ENCODE results near the gene C2CD2. TPM values are rescaled to one million over a fixed set of nuclear protein-coding genes. Genes with fewer than 3 reads are reported as not detected.

Gene C2CD2
- total and polyA plus RNA-seq, 2 donors (not counting 3 experiments of a cell fraction or from before 2014, with no cell fraction given) = 32.6 to 41.2 TPM

- Histone ChIP-seq H3K4me2 (ENCODE audit: insufficient read depth, low read length) (no peak overlapping the region), H3K9me3 (replicated peaks; ENCODE audit: control insufficient read depth, insufficient read depth, low read length) (no peaks in the 10 kb centered on the region), H3K36me3 (ENCODE audit: control insufficient read depth in 2 of 2, extremely low read depth in 1 of 2, insufficient read depth in 2 of 2, low read length in 2 of 2) (peaks cover 0 to 4% of the 10 kb centered on the region in 2 experiments), H3K27me3 (ENCODE audit: control insufficient read depth in 2 of 2, insufficient read depth in 2 of 2, low read length in 2 of 2) (no peaks in the 10 kb centered on the region), H3K79me2 (ENCODE audit: control insufficient read depth, insufficient read depth, low read length) (peaks cover 22% of the 10 kb centered on the region), H3K4me3 (replicated peaks in 1 of 3; ENCODE audit: insufficient read depth in 1 of 3, low read depth in 1 of 3, low read length in 3 of 3) (no peak overlapping the region), H3K27ac (ENCODE audit: insufficient read depth, low read depth, low read length) (no peak overlapping the region), H2AFZ (ENCODE audit: low read depth, low read length) (no peak overlapping the region), H3K9ac (replicated peaks; ENCODE audit: extremely low read depth, insufficient read depth, low read length) (no peak overlapping the region), H3K4me1 (ENCODE audit: control insufficient read depth, extremely low read depth, insufficient read depth, low read length) (no peaks in the 10 kb centered on the region), H4K20me1 (replicated peaks; ENCODE audit: control insufficient read depth, extremely low read depth, insufficient read depth, low read length) (no peaks in the 10 kb centered on the region), H3K9me1 (replicated peaks; ENCODE audit: control insufficient read depth, extremely low read depth, insufficient read depth, low read length) (no peaks in the 10 kb centered on the region)
- dilution Hi-C loops (cut with MboI; ENCODE audit: extremely low pct_ligation_motif_present, low sequenced_read_pairs) = no loop called here
- POLR2A ChIA-PET = no interaction called here
- CTCF ChIA-PET = no interaction called here
- intact Hi-C loops (cut with micrococcal nuclease) = no loop called here
- DNase-seq (ENCODE audit: low read depth, low spot score) = no peak
- no TSS peak for BruUV-seq (replicated peaks)
- FAIRE-seq = no peak
- no peak for TF ChIP-seq CTCF (IDR thresholded peaks at IDR 0.05; ENCODE audit: extremely low read depth in 1 of 2, insufficient read depth in 1 of 2, low read depth in 1 of 2, low read length in 2 of 2)
These were observed 49.2 kb upstream of the C2CD2 start for GRCh38 chr21:42003051-42003461.

GRCh38 chr21:42002421-42002958, 48.7 kb upstream of the C2CD2 start:
- Histone ChIP-seq H3K9me1 (replicated peaks; ENCODE audit: control insufficient read depth, extremely low read depth, insufficient read depth, low read length) (no peaks in the 10 kb centered on the region), H3K79me2 (ENCODE audit: control insufficient read depth, insufficient read depth, low read length) (peaks cover 18% of the 10 kb centered on the region), H3K4me2 (ENCODE audit: insufficient read depth, low read length) (no peak overlapping the region), H3K9ac (replicated peaks; ENCODE audit: extremely low read depth, insufficient read depth, low read length) (no peak overlapping the region), H3K9me3 (replicated peaks; ENCODE audit: control insufficient read depth, insufficient read depth, low read length) (no peaks in the 10 kb centered on the region), H3K27ac (ENCODE audit: insufficient read depth, low read depth, low read length) (no peak overlapping the region), H3K4me3 (replicated peaks in 1 of 3; ENCODE audit: insufficient read depth in 1 of 3, low read depth in 1 of 3, low read length in 3 of 3) (no peak overlapping the region), H3K36me3 (ENCODE audit: control insufficient read depth in 2 of 2, extremely low read depth in 1 of 2, insufficient read depth in 2 of 2, low read length in 2 of 2) (peaks cover 0 to 4% of the 10 kb centered on the region in 2 experiments), H3K4me1 (ENCODE audit: control insufficient read depth, extremely low read depth, insufficient read depth, low read length) (no peaks in the 10 kb centered on the region), H3K27me3 (ENCODE audit: control insufficient read depth in 2 of 2, insufficient read depth in 2 of 2, low read length in 2 of 2) (no peaks in the 10 kb centered on the region), H4K20me1 (replicated peaks; ENCODE audit: control insufficient read depth, extremely low read depth, insufficient read depth, low read length) (no peaks in the 10 kb centered on the region), H2AFZ (ENCODE audit: low read depth, low read length) (no peak overlapping the region)
- TF ChIP-seq JUN (IDR thresholded peaks at IDR 0.05; ENCODE audit: borderline replicate concordance, insufficient read depth, insufficient read length, low read depth) (no peak), CTCF (IDR thresholded peaks at IDR 0.05; ENCODE audit: extremely low read depth in 1 of 2, insufficient read depth in 1 of 2, low read depth in 1 of 2, low read length in 2 of 2) (no peak), POLR2AphosphoS5 (IDR thresholded peaks at IDR 0.05; ENCODE audit: insufficient read depth, low read depth, low read length) (no peak), MAX (IDR thresholded peaks at IDR 0.05; ENCODE audit: insufficient read depth, insufficient read length) (no peak), FOS (IDR thresholded peaks at IDR 0.05; ENCODE audit: borderline replicate concordance, insufficient read depth, low read length) (no peak), MYC (IDR thresholded peaks at IDR 0.05; ENCODE audit: low read depth, low read length) (no peak), GATA2 (IDR thresholded peaks at IDR 0.05; ENCODE audit: insufficient read depth, insufficient read length, low read depth, low read length) (no peak)
- no TSS peak for BruUV-seq (replicated peaks)
- intact Hi-C loops (cut with micrococcal nuclease) (no loop called here), dilution Hi-C loops (cut with MboI; ENCODE audit: extremely low pct_ligation_motif_present, low sequenced_read_pairs) (no loop called here)
- DNase-seq (ENCODE audit: low read depth, low spot score) (no peak), FAIRE-seq (no peak)
- POLR2A ChIA-PET = no interaction called here
- CTCF ChIA-PET = no interaction called here

Data from endothelial cell of umbilical vein (primary cell).